ENCODE results near the gene DERL2. TPM values are rescaled to one million over a fixed set of nuclear protein-coding genes. Genes with fewer than 3 reads are reported as not detected.
"Not testable (repeated sequence)": the region's sequence is repeated elsewhere in the genome, so short reads cannot be mapped to it uniquely, and the experiment has no call there.

The DERL2 gene
- total and polyA plus RNA-seq, 2 donors: 34.0 to 41.6 TPM

- peak; percentile 82 for DNase-seq (ENCODE audit: extremely low spot score)
- H3K4me3 ChIP-seq (ENCODE audit: low read depth, low read length): peak within 1 kb of the TSS; percentile 99
- under 1% methylated on average over 75 of the region's 75 CpGs for WGBS
- H3K4me1 ChIP-seq (ENCODE audit: insufficient read depth): no peaks in the 10 kb centered on the region
- H3K27ac ChIP-seq (ENCODE audit: low read depth): no peak within 1 kb of the TSS
- no peaks in the 10 kb centered on the region for H3K36me3 ChIP-seq (ENCODE audit: insufficient read depth)
Measured at GRCh38 chr17:5438716-5439445, 47.1 kb downstream of the DERL2 start, which contains the start of gene C1QBP. Gene C1QBP (minus strand): TSS chr17:5439155. CDS start chr17:5439073, 82 bp downstream.

GRCh38 chr17:5437721-5438317 lies 48.2 kb downstream of the DERL2 start:
- Histone ChIP-seq H3K36me3 (ENCODE audit: insufficient read depth) (no peaks in the 10 kb centered on the region), H3K4me3 (ENCODE audit: low read depth, low read length) (peak overlapping the region; percentile 99), H3K4me1 (ENCODE audit: insufficient read depth) (no peaks in the 10 kb centered on the region), H3K27ac (ENCODE audit: low read depth) (no peak overlapping the region)
- DNase-seq (ENCODE audit: extremely low spot score): no peak
- 64% methylated on average over 5 of the region's 5 CpGs for WGBS

DNA sequence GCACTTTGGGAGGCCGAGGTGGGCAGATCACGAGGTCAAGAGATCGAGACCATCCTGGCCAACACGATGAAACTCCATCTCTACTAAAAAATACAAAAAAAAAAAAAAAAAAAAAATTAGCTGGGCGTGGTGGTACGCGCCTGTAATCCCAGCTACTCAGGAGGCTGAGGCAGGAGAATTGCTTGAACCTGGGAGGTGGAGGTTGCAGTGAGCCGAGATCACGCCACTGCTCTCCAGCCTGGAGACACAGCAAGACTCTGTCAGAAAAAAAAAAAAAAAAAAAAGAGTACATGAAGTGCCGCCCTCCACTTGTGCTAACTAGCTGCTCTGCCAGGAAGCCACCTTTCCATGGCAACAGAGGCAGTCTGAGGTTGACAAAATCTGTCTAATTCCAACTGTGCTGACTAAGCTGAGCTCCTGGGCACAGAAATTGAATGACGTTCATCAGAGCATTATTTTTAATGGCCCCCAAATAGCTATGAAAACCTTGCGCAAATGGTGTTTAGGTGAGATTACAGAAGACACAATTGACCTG lies 50.1 kb downstream of the DERL2 start:
- not testable (repeated sequence) for DNase-seq (ENCODE audit: extremely low spot score); H3K27ac ChIP-seq (ENCODE audit: low read depth); H3K36me3 ChIP-seq (ENCODE audit: insufficient read depth); H3K4me3 ChIP-seq (ENCODE audit: low read depth, low read length); H3K4me1 ChIP-seq (ENCODE audit: insufficient read depth)
- WGBS: 88% methylated on average over 9 of the region's 12 CpGs

- DNase-seq (ENCODE audit: extremely low spot score): no peak
- Histone ChIP-seq H3K4me3 (ENCODE audit: low read depth, low read length) (no peak overlapping the region), H3K27ac (ENCODE audit: low read depth) (no peak overlapping the region), H3K36me3 (ENCODE audit: insufficient read depth) (no peaks in the 10 kb centered on the region), H3K4me1 (ENCODE audit: insufficient read depth) (no peaks in the 10 kb centered on the region)
- 83% methylated on average over 2 of the region's 2 CpGs for WGBS
Measured at GRCh38 chr17:5434984-5435383, 51.0 kb downstream of the DERL2 start.

DNA sequence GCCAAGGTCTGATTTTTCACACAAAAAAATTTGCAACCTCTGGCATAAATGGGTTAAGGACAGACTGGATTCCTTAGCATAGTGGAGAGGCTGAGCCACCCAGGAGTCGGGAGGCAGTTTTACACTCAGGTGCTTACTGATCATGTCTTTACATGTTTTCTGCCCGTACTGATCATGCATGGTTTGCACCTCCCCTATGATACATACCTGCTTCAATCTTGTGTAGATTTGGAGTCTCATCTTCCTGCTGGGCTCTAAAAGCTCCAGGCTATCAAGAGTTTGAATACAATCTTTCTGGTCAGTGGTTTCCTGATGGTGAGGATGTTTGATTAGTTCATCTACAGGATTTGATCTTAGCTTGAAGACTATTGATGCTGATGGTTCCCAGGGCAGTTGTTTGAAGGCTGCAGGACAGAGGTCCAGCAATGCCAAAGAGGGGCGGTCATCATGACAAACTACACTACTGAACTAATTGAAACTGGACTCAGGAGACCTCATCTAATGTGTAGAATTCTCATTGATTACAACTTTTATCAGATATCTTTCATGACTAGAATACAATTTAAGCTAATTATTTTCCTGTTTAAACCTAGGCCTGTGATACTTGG lies 53.9 kb downstream of the DERL2 start:
- WGBS: 77% methylated on average over 3 of the region's 3 CpGs
- no peak overlapping the region for H3K4me3 ChIP-seq (ENCODE audit: low read depth, low read length)
- H3K4me1 ChIP-seq (ENCODE audit: insufficient read depth): no peaks in the 10 kb centered on the region
- peaks cover 2% of the 10 kb centered on the region for H3K36me3 ChIP-seq (ENCODE audit: insufficient read depth)
- no peak for DNase-seq (ENCODE audit: extremely low spot score)
- H3K27ac ChIP-seq (ENCODE audit: low read depth): no peak overlapping the region

- not testable (repeated sequence) for DNase-seq (ENCODE audit: extremely low spot score); H3K4me3 ChIP-seq (ENCODE audit: low read depth, low read length); H3K27ac ChIP-seq (ENCODE audit: low read depth); H3K36me3 ChIP-seq (ENCODE audit: insufficient read depth); H3K4me1 ChIP-seq (ENCODE audit: insufficient read depth)
- WGBS: 88% methylated on average over 5 of the region's 5 CpGs
Measured at GRCh38 chr17:5431234-5431633, 54.7 kb downstream of the DERL2 start.

- Histone ChIP-seq H3K27ac (ENCODE audit: low read depth) (no peak overlapping the region), H3K4me1 (ENCODE audit: insufficient read depth) (no peaks in the 10 kb centered on the region), H3K36me3 (ENCODE audit: insufficient read depth) (peaks cover 9% of the 10 kb centered on the region), H3K4me3 (ENCODE audit: low read depth, low read length) (no peak overlapping the region)
- no peak for DNase-seq (ENCODE audit: extremely low spot score)
- 95% methylated on average over 3 of the region's 3 CpGs for WGBS
Measured at GRCh38 chr17:5430413-5430999, 55.5 kb downstream of the DERL2 start.

GRCh38 chr17:5429191-5429887 lies 56.6 kb downstream of the DERL2 start:
- H3K4me3 ChIP-seq (ENCODE audit: low read depth, low read length): no peak overlapping the region
- 82% methylated on average over 3 of the region's 3 CpGs for WGBS
- no peaks in the 10 kb centered on the region for H3K4me1 ChIP-seq (ENCODE audit: insufficient read depth)
- H3K36me3 ChIP-seq (ENCODE audit: insufficient read depth): peaks cover 9% of the 10 kb centered on the region
- H3K27ac ChIP-seq (ENCODE audit: low read depth): no peak overlapping the region
- no peak for DNase-seq (ENCODE audit: extremely low spot score)

GRCh38 chr17:5425826-5426225 lies 60.2 kb downstream of the DERL2 start:
- WGBS: 93% methylated on average over 3 of the region's 3 CpGs
- no peak overlapping the region for H3K4me3 ChIP-seq (ENCODE audit: low read depth, low read length)
- H3K4me1 ChIP-seq (ENCODE audit: insufficient read depth): no peaks in the 10 kb centered on the region
- no peak overlapping the region for H3K27ac ChIP-seq (ENCODE audit: low read depth)
- DNase-seq (ENCODE audit: extremely low spot score): no peak
- H3K36me3 ChIP-seq (ENCODE audit: insufficient read depth): peaks cover 12% of the 10 kb centered on the region

GRCh38 chr17:5424909-5425308 lies 61.1 kb downstream of the DERL2 start:
- Histone ChIP-seq H3K4me3 (ENCODE audit: low read depth, low read length) (no peak overlapping the region), H3K27ac (ENCODE audit: low read depth) (no peak overlapping the region), H3K4me1 (ENCODE audit: insufficient read depth) (no peaks in the 10 kb centered on the region), H3K36me3 (ENCODE audit: insufficient read depth) (peaks cover 12% of the 10 kb centered on the region)
- WGBS: 61% methylated on average over 1 of the region's 1 CpG
- no peak for DNase-seq (ENCODE audit: extremely low spot score)

DNA sequence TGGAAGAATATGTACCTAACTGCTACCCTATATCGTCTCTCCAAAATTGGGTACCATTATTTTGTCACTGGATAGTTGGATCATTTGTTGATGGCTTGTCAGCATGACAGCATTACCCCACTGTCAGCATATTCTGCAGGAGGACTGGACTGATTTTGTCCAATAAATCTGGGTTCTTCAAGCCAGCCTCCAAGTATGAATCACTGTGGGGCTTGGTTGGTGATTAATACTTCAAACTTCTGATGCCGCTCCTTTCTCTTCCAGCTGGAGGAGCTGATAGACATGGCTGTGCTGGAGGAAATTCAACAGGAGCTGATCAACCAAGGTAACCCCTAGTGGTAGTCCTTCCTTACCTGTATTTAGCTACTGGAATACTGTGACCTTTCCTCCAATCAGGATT lies 63.5 kb downstream of the DERL2 start:
- WGBS: 91% methylated on average over 2 of the region's 2 CpGs
- Histone ChIP-seq H3K4me1 (ENCODE audit: insufficient read depth) (no peaks in the 10 kb centered on the region), H3K27ac (ENCODE audit: low read depth) (no peak overlapping the region), H3K4me3 (ENCODE audit: low read depth, low read length) (no peak overlapping the region), H3K36me3 (ENCODE audit: insufficient read depth) (peaks cover 9% of the 10 kb centered on the region)
- DNase-seq (ENCODE audit: extremely low spot score): no peak
